HCT116 (cell line): ENCODE data around the gene SCNN1B. TPM values are rescaled to one million over a fixed set of nuclear protein-coding genes. Genes with fewer than 3 reads are reported as not detected.

ENCODE experiments used
- ATAC-seq: fragments of 200-7000 bp; cut with Tn5 transposase; 2 replicates; pipeline ENCODE4 v1.9.1; 2020; ENCODE audit warnings: mild to moderate bottlenecking, moderate library complexity
- BruUV-seq: library from RNA; stranded (reverse); fragments of 400-500 nt; replicated peaks from 2 replicates; lab custom pipeline; 2021; lab: Mats Ljungman, UMichigan
- CTCF ChIA-PET: fragments of 300-600 bp; sonication (Branson Sonifier 250); formaldehyde crosslinking; loops from one replicate; lab custom pipeline; 2021; ENCODE audit warnings: antibody characterized with exemption; lab: Charles Lee
- POLR2A ChIA-PET: fragments of 300-600, 350-600 bp; sonication (Branson Sonifier 250); formaldehyde crosslinking; loops from one replicate; lab custom pipeline; 2021; ENCODE audit warnings: antibody characterized with exemption; lab: Charles Lee
- RAD21 ChIA-PET, 2 experiments: fragments of 300-600 bp; sonication (Branson Sonifier 250); formaldehyde crosslinking; loops; one replicate each; lab custom pipeline; 2023; ENCODE audit warnings: low total read pairs in 2 of 2; ENCODE audit not compliant: uncharacterized antibody in 2 of 2, unreplicated experiment in 2 of 2, low non-redundant PET in 1 of 2; lab: Charles Lee
- DNase-seq: peaks from one replicate; pipeline ENCODE4 v3.0.0-alpha.2; 2010; ENCODE audit warnings: low read depth, low spot score
- H2AFZ ChIP-seq: fragments of 200-600 bp; shearing (Covaris generic), sonication (generic); 2 replicates; pipeline ENCODE4 v1.6.1; 2017; ENCODE audit warnings: low read depth, mixed run types, mixed read lengths, antibody characterized with exemption, low read length; ENCODE audit not compliant: poor library complexity, severe bottlenecking
- H3K27ac ChIP-seq: 2 replicates; pipeline ENCODE4 v1.5.1; 2012; ENCODE audit warnings: low read depth, low read length
- H3K27me3 ChIP-seq: fragments of 200-600 bp; sonication (generic); 2 replicates; pipeline ENCODE4 v1.6.1; 2016; ENCODE audit warnings: mixed run types, low read length, mixed read lengths; ENCODE audit not compliant: insufficient read depth
- H3K36me3 ChIP-seq, 2 experiments: fragments of 200-500 bp in 1 of 2; fragments of 200-600 bp in 1 of 2; sonication (Bioruptor generic) in 1 of 2; sonication (generic) in 1 of 2; 2 replicates each; pipeline versions ENCODE4 v1.5.1 to v1.6.1; 2014 to 2016; ENCODE audit warnings: low read length in 2 of 2, inconsistent platforms in 1 of 2, mixed read lengths in 1 of 2, mixed run types in 1 of 2; ENCODE audit not compliant: insufficient read depth in 2 of 2, control insufficient read depth in 1 of 2
- H3K4me1 ChIP-seq, 2 experiments: fragments of 200-600 bp in 1 of 2; sonication (generic) in 1 of 2; 2 replicates each; pipeline versions ENCODE4 v1.5.1 to v1.6.1; 2012 to 2017; ENCODE audit warnings: low read length in 2 of 2, inconsistent platforms in 1 of 2, mild to moderate bottlenecking in 1 of 2, mixed read lengths in 1 of 2, mixed run types in 1 of 2, moderate library complexity in 1 of 2; ENCODE audit not compliant: insufficient read depth in 2 of 2, control insufficient read depth in 1 of 2
- H3K4me2 ChIP-seq: fragments of 200-600 bp; sonication (generic); 2 replicates; pipeline ENCODE4 v1.6.1; 2017; ENCODE audit warnings: mixed run types, low read length, mixed read lengths
- H3K4me3 ChIP-seq, 2 experiments: fragments of 200-600 bp in 1 of 2; sonication (generic) in 1 of 2; replicated peaks in 1 of 2; 2 replicates each; pipeline ENCODE4 v1.5.1; 2011 to 2016; ENCODE audit warnings: low read length in 2 of 2, control low read depth in 1 of 2, low read depth in 1 of 2, mild to moderate bottlenecking in 1 of 2, mixed read lengths in 1 of 2, mixed run types in 1 of 2
- H3K79me2 ChIP-seq: fragments of 200-600 bp; sonication (generic); 2 replicates; pipeline ENCODE4 v1.6.1; 2017; ENCODE audit warnings: mild to moderate bottlenecking, mixed run types, low read length, moderate library complexity, mixed read lengths; ENCODE audit not compliant: insufficient read depth
- H3K9ac ChIP-seq: fragments of 200-600 bp; sonication (generic); 2 replicates; pipeline ENCODE4 v1.6.1; 2016; ENCODE audit warnings: low read length, mixed read lengths
- H3K9me2 ChIP-seq: fragments of 200-600 bp; sonication (generic), shearing (Covaris generic); 2 replicates; pipeline ENCODE4 v1.6.1; 2017; ENCODE audit warnings: mixed run types, mild to moderate bottlenecking, moderate library complexity; ENCODE audit not compliant: insufficient read depth
- H3K9me3 ChIP-seq, 2 experiments: fragments of 200-500 bp in 1 of 2; fragments of 200-600 bp in 1 of 2; sonication (Bioruptor generic) in 1 of 2; sonication (generic) in 1 of 2; 2 replicates each; pipeline ENCODE4 v1.6.1; 2014 to 2017; ENCODE audit warnings: low read length in 2 of 2, mixed read lengths in 2 of 2, inconsistent platforms in 1 of 2, low read depth in 1 of 2, mild to moderate bottlenecking in 1 of 2, mixed run types in 1 of 2, moderate library complexity in 1 of 2; ENCODE audit not compliant: control insufficient read depth in 1 of 2, insufficient read depth in 1 of 2
- H4K20me1 ChIP-seq: fragments of 200-600 bp; sonication (generic), shearing (Covaris generic); 2 replicates; pipeline ENCODE4 v1.6.1; 2017; ENCODE audit warnings: mixed run types, mild to moderate bottlenecking, moderate library complexity; ENCODE audit not compliant: insufficient read depth
- EGR1 ChIP-seq: IDR thresholded peaks from 2 replicates; pipeline ENCODE4 v1.6.1; 2012; ENCODE audit warnings: low read depth
- ELF1 ChIP-seq: IDR thresholded peaks from 2 replicates; pipeline ENCODE4 v1.6.1; 2012; ENCODE audit warnings: low read depth, borderline replicate concordance
- EZH2phosphoT487 ChIP-seq: fragments of 200-600 bp; IDR thresholded peaks from 2 replicates; pipeline ENCODE4 v1.6.1; 2018; ENCODE audit warnings: antibody characterized with exemption, borderline replicate concordance
- RAD21 ChIP-seq: IDR thresholded peaks from 2 replicates; pipeline ENCODE4 v1.6.1; 2012; ENCODE audit warnings: low read depth, mild to moderate bottlenecking
- SIN3A ChIP-seq: IDR thresholded peaks from 2 replicates; pipeline ENCODE4 v1.6.1; 2012; ENCODE audit warnings: low read depth
- YY1 ChIP-seq: IDR thresholded peaks from 2 replicates; pipeline ENCODE4 v1.6.1; 2011; ENCODE audit warnings: low read length, low read depth, moderate library complexity, mild to moderate bottlenecking; ENCODE audit not compliant: insufficient replicate concordance; ENCODE audit errors: extremely low read depth
- ZFX ChIP-seq: fragments of 450-650 bp; IDR thresholded peaks from 2 replicates; pipeline ENCODE4 v1.6.1; 2017
- intact Hi-C: fragments of 100-400 bp; cut with micrococcal nuclease; formaldehyde crosslinking; loops from 2 replicates; pipeline ENCODE4 v1.10.0; 2022
- total RNA-seq: library from RNA; stranded (reverse); gene quantifications from one replicate; pipeline ENCODE4 v1.2.1, GENCODE V29; 2021; ENCODE audit not compliant: unreplicated experiment
- TF ChIP-seq, protein P1 (sequence below), 3 experiments: fragments of 200-600 bp in 1 of 3; sonication (generic) in 1 of 3; IDR thresholded peaks in 2 of 3; conservative IDR thresholded peaks in 1 of 3; 2 replicates each; pipeline ENCODE4 v1.5.1; 2012 to 2017; ENCODE audit warnings: low read depth in 2 of 3, low read length in 2 of 3, antibody characterized with exemption in 1 of 3, borderline replicate concordance in 1 of 3, control low read depth in 1 of 3, mild to moderate bottlenecking in 1 of 3, mixed read lengths in 1 of 3, mixed run types in 1 of 3, moderate library complexity in 1 of 3; ENCODE audit not compliant: insufficient read depth in 1 of 3
- TF ChIP-seq, protein P2 (sequence below): IDR thresholded peaks from 2 replicates; pipeline ENCODE4 v1.6.1; 2012
- TF ChIP-seq, protein P3 (sequence below): IDR thresholded peaks from 2 replicates; pipeline ENCODE4 v1.6.1; 2012
- TF ChIP-seq, protein P4 (sequence below): IDR thresholded peaks from 2 replicates; pipeline ENCODE4 v1.6.1; 2012; ENCODE audit warnings: low read depth

SCNN1B gene
- total RNA-seq, 1 experiment from 2014 or later: 0.37 TPM

DNA sequence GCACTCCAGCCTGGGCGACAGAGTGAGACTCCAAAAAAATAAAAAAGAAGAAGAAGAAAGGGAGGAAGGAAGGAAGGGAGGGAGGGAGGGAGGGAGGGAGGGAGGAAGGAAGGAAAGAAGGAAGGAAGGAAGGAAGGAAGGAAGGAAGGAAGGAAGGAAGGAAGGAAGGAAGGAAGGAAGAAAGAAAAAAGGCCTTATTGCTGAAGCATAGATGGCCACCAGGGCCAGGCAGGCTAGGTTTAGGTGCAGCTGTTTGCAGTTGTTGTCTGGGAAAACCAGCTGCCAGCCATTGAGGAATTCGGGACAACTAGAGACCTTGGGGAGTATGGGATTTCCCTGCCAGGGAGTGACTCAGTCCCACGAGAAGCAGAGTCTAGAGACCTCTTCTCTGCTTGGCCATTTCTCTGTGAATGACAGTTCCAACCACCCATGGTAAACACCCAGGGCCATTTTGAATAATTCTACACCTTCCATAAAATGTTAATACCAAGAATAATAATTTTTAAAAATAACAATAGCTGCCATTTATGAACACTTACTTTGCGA is 31.0 kb downstream of the SCNN1B start:
- CTCF ChIA-PET: no interaction called here
- no peak for ATAC-seq
- Histone ChIP-seq H2AFZ (no peak overlapping the region), H3K9me2 (no peaks in the 10 kb centered on the region), H3K4me1 (peaks cover 0 to 5% of the 10 kb centered on the region in 2 experiments; a peak in 1 of 4 replicates), H3K36me3 (no peaks in the 10 kb centered on the region), H4K20me1 (no peaks in the 10 kb centered on the region), H3K9me3 (no peaks in the 10 kb centered on the region), H3K9ac (no peak overlapping the region), H3K79me2 (no peaks in the 10 kb centered on the region), H3K4me3 (no peak overlapping the region), H3K4me2 (no peak overlapping the region), H3K27ac (no peak overlapping the region), H3K27me3 (no peaks in the 10 kb centered on the region)
- RAD21 ChIA-PET: no interaction called here
- intact Hi-C loops: no loop called here
- no peak for TF ChIP-seq RAD21
- no peak for TF ChIP-seq SIN3A
- TF ChIP-seq, protein P1, sequence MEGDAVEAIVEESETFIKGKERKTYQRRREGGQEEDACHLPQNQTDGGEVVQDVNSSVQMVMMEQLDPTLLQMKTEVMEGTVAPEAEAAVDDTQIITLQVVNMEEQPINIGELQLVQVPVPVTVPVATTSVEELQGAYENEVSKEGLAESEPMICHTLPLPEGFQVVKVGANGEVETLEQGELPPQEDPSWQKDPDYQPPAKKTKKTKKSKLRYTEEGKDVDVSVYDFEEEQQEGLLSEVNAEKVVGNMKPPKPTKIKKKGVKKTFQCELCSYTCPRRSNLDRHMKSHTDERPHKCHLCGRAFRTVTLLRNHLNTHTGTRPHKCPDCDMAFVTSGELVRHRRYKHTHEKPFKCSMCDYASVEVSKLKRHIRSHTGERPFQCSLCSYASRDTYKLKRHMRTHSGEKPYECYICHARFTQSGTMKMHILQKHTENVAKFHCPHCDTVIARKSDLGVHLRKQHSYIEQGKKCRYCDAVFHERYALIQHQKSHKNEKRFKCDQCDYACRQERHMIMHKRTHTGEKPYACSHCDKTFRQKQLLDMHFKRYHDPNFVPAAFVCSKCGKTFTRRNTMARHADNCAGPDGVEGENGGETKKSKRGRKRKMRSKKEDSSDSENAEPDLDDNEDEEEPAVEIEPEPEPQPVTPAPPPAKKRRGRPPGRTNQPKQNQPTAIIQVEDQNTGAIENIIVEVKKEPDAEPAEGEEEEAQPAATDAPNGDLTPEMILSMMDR (IDR thresholded peaks at IDR 0.05 in 2 of 3, conservative IDR thresholded peaks at IDR 0.05 in 1 of 3; ENCODE audit: borderline replicate concordance in 1 of 3, insufficient read depth in 1 of 3, low read depth in 2 of 3, low read length in 2 of 3): no peak
- no peak for TF ChIP-seq YY1
- no peak for TF ChIP-seq ELF1
- TF ChIP-seq EGR1: no peak
- TF ChIP-seq, protein P2, sequence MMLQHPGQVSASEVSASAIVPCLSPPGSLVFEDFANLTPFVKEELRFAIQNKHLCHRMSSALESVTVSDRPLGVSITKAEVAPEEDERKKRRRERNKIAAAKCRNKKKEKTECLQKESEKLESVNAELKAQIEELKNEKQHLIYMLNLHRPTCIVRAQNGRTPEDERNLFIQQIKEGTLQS: no peak
- TF ChIP-seq, protein P3, sequence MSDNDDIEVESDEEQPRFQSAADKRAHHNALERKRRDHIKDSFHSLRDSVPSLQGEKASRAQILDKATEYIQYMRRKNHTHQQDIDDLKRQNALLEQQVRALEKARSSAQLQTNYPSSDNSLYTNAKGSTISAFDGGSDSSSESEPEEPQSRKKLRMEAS: no peak
- TF ChIP-seq ZFX: no peak
- TF ChIP-seq EZH2phosphoT487: no peak
- TF ChIP-seq, protein P4, sequence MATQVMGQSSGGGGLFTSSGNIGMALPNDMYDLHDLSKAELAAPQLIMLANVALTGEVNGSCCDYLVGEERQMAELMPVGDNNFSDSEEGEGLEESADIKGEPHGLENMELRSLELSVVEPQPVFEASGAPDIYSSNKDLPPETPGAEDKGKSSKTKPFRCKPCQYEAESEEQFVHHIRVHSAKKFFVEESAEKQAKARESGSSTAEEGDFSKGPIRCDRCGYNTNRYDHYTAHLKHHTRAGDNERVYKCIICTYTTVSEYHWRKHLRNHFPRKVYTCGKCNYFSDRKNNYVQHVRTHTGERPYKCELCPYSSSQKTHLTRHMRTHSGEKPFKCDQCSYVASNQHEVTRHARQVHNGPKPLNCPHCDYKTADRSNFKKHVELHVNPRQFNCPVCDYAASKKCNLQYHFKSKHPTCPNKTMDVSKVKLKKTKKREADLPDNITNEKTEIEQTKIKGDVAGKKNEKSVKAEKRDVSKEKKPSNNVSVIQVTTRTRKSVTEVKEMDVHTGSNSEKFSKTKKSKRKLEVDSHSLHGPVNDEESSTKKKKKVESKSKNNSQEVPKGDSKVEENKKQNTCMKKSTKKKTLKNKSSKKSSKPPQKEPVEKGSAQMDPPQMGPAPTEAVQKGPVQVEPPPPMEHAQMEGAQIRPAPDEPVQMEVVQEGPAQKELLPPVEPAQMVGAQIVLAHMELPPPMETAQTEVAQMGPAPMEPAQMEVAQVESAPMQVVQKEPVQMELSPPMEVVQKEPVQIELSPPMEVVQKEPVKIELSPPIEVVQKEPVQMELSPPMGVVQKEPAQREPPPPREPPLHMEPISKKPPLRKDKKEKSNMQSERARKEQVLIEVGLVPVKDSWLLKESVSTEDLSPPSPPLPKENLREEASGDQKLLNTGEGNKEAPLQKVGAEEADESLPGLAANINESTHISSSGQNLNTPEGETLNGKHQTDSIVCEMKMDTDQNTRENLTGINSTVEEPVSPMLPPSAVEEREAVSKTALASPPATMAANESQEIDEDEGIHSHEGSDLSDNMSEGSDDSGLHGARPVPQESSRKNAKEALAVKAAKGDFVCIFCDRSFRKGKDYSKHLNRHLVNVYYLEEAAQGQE: no peak
- BruUV-seq: no TSS peak
- no peak for DNase-seq
- POLR2A ChIA-PET: no interaction called here
